ENCODE measurements around the gene BBS10. TPM values are rescaled to one million over a fixed set of nuclear protein-coding genes. Genes with fewer than 3 reads are reported as not detected.

BBS10 gene
- total and polyA plus RNA-seq, 2 of the 8 experiments (the other 6 are each of a cell fraction or from before 2014, with no cell fraction given) = 4.4 to 9.2 TPM

- TF ChIP-seq TEAD4 (IDR thresholded peaks at IDR 0.05; ENCODE audit: low read depth, low read length) = no peak
- TF ChIP-seq SAP30 (IDR thresholded peaks at IDR 0.05; ENCODE audit: insufficient read depth, insufficient replicate concordance, low read length) = no peak
- TF ChIP-seq BCL11A (IDR thresholded peaks at IDR 0.05; ENCODE audit: low read depth in 2 of 2, low read length in 2 of 2) = no peak
- no peak for TF ChIP-seq SUZ12 (IDR thresholded peaks at IDR 0.05; ENCODE audit: low read length)
- no peak for TF ChIP-seq EZH2 (IDR thresholded peaks at IDR 0.05; ENCODE audit: low read depth, low read length, severe bottlenecking)
- no peak for TF ChIP-seq CEBPB (IDR thresholded peaks at IDR 0.05; ENCODE audit: low read depth, low read length)
- TF ChIP-seq CHD7 (IDR thresholded peaks at IDR 0.05; ENCODE audit: insufficient replicate concordance, low read length) = no peak
- no peak for TF ChIP-seq ATF3 (IDR thresholded peaks at IDR 0.05; ENCODE audit: insufficient read depth, low read depth, low read length)
- peak; percentile 82; the same call in 1 of the 2 replicates for TF ChIP-seq KDM5A (IDR thresholded peaks at IDR 0.05; ENCODE audit: low read length)
Measured at GRCh38 chr12:76348079-76348901, at the start of gene BBS10 (continued).

Measured in H1 (cell line).